Bladder microvascular endothelial cell (primary cell): ENCODE results near the gene SYT5. TPM values are rescaled to one million over a fixed set of nuclear protein-coding genes. Genes with fewer than 3 reads are reported as not detected.

Experiments used
- total RNA-seq: library from RNA; depleted of rRNA; stranded (reverse); fragments of >200 nt; gene quantifications from 2 replicates; pipeline ENCODE4 v1.2.3, GENCODE V29; 2014

The SYT5 gene
- not detected in 2 replicates for total RNA-seq

DNA sequence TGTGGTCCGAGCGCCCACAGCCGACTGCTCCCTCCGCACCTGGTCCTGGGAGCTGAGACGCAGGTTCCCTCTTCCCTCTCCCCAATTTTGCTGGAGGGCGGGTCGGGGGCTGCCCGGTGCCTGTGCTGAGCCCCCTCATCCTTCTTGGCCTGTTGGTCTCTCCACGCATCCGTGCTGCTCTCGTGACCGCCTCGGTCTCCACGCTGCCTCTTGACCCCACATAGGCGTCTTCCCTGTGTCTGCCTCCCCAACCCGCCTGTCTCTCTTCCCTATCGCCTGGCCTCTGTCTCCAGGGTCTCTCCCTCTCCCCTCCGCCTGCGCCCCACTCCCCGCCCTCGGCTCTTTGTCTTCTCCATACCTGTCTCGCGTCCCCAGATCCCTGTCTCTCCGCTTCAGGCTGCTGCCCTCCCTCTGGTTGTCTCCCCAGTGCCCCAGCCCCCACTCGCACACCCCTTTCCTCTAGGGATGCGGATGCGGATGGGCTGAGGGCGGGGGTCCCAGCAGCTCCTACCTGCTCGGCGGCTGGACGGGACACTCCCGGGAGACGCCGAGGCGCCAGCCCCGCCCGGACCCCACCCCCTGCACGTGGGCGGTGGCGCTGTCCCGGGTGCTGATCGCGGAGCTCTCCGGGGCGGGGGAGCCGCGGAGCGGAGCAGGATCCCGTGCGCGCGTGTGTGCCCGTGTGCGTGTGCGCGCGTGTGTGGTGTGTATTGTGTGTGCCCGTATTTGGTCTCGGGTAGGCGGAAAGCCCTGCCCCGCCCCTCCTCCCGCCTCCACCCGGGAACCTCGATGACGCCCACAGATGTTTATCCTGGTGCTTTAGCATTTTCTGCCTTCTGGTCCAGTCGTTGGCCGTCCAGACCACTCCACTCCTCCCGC is at the start of gene SYT5:
SYT5 (minus strand) TSS at position 684 of the 879 bp plus-strand sequence. CDS start 1,248 bp downstream, outside the sequence.

GRCh38 chr19:55228403-55229031 is 48.4 kb upstream of the SYT5 start, which contains the start of gene TMEM86B:
Gene TMEM86B (minus strand): TSS chr19:55228763. CDS start chr19:55228741, 22 bp downstream.

DNA sequence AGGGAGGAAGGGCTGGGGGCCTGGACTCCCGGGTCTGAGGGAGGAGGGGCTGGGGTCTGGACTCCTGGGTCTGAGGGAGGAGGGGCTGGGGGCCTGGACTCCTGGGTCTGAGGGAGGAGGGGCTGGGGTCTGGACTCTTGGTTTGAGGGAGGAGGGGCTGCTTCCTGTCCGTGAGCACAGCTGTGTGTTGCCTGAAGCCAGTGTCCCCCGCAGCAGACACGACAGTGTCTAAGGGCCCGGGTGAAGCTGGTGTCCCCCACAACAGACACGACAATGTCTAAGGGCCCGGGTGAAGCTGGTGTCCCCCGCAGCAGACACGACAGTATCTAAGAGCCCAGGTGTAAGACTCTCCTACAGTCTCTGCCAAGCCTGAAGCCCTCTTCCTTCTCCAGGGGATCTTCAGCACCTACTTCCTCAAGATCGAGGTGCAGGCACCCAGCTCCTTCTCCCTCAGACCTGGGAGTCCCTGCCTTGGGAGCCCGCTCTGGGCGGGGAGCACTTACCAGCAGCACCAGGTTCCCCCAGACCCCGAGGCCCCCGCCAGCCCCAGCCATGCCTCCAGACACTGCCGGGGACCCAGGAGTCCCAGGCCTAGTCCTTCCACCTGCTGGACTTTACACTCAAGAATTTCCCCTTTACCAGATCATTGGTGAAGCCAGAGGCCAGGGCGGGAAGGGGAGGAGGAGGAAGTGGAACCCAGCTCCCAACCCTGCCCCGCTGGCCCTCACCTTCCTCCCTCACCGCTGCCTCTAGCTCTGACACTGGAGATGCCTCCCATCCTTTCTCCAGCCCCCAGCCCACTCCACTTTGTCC is 29.0 kb upstream of the SYT5 start, which contains the start of gene PTPRH:
PTPRH (minus strand) TSS at position 622 of the 813 bp plus-strand sequence; CDS start at position 554, 68 bp downstream.

GRCh38 chr19:55166530-55167268 is 13.4 kb downstream of the SYT5 start, which contains the start of gene DNAAF3:
Gene DNAAF3 (minus strand): TSS chr19:55166613. CDS start chr19:55166413, 200 bp downstream.

DNA sequence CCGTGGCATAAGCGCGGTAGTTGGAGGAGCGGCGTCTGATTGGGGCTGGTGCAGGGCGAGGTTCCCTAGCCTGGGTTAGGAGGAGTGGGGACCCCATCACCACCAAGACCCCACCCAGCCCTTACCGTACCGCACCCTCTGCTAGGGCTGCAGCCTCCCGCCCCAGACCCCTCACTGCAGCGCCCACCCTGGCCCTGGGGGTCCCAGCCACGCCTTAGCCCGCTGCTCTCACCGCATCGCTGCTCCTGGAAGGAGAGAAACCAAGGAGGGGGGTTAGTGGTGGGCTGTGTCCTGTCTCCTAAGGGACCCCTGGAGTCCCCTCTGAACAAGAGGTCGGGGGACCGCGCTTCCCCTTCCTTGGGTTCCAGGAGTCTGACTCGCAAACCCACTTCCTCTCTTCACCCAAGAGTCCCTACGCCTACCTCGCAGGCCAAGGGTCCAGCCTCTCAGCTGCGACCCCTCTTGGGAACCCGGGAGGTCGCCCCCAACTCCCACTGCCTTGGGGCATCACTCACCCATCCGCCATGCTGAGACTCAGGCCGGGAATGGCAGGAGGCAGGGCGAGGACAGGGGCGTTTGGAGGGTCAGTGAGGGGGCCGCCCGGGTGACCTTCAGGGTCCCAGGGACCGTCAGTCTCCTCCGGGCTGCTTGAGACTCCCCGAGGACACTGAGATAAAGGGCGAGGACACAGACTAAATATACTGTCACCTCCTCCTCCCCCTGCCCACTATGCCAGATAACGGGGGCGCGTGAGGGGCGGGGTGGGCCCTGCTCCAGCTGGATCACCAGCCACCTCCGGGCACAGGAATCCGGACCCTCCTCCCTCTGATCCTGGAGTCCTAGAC is 22.8 kb downstream of the SYT5 start, which contains the start of gene TNNI3:
TNNI3 (minus strand) TSS at position 669 of the 845 bp plus-strand sequence; CDS start at position 526, 143 bp downstream.

DNA sequence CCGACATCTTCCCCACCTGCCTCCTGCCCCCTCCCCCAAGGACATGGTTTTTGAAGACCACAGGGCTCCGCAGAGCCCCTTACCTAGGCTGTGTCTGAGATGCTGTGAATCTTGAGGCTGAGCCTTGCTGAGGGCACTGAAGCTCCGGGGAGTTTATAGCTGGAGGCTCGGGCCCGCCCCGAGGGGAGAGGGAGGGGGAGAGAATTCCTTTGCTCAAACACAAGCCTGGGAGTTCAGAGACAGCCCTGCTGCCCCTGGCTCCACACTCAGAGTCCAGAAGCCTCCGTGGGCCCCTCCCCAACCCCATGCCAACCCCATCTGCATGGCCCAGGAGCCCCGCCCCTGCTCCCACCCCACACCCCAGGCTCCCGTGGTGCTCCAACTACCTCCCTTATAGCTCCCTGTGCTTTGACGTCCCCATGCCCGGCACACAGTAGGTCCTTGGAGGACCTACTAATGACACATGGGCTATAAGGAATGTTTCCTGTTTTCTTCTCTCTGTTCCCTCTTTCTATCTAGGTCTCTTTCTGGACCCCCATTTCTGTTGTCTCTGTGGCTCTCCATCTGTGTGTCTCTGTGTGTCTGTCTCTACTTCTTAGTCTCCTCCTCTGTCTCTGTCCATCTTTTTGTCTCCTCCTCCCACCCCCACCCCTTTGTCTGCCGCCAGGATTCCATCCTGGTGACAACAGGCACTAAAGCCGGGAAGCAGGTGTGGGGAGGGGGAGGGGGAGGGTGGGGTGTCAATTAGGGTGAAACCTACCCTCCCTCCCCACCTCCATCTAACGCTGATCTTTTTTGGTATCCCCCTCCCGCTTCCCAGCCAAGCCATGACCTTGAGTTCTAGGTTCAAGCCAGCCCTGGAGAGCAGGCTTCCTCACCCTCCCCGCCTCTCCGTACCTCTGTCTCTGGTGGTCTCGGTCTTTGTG is 30.7 kb downstream of the SYT5 start, which contains the start of gene TNNT1:
TNNT1 (minus strand) TSS at position 129 of the 926 bp plus-strand sequence. CDS start 2,049 bp downstream, outside the sequence.

Other genes with a start within 250 kb of the SYT5 start
- gene NLRP7, start 232.8 kb downstream of the SYT5 start, total RNA-seq = not detected in 2 replicates
- 0.65 and 12.2 TPM in 2 replicates for gene NLRP2, start 213.9 kb downstream of the SYT5 start, total RNA-seq
- not detected in 2 replicates for gene GP6, start 142.0 kb downstream of the SYT5 start, total RNA-seq
- 11.0 and 17.6 TPM in 2 replicates for gene RDH13, start 117.1 kb downstream of the SYT5 start, total RNA-seq
- gene EPS8L1, start 104.4 kb downstream of the SYT5 start, total RNA-seq = 7.9 and 12.4 TPM in 2 replicates
- gene PPP1R12C, start 62.7 kb downstream of the SYT5 start, total RNA-seq = 34.8 and 39.8 TPM in 2 replicates
- gene TNNT1, start 31.1 kb downstream of the SYT5 start, total RNA-seq = 1.4 and 4.7 TPM in 2 replicates
- gene TNNI3, start 22.6 kb downstream of the SYT5 start, total RNA-seq = not detected in 2 replicates
- gene DNAAF3, start 13.7 kb downstream of the SYT5 start, total RNA-seq = 0.16 and 0.19 TPM in 2 replicates
- gene PTPRH, start 29.2 kb upstream of the SYT5 start, total RNA-seq = 0.25 and 0.65 TPM in 2 replicates
- gene TMEM86B, start 48.5 kb upstream of the SYT5 start, total RNA-seq = 0.32 and 1.0 TPM in 2 replicates
- 20.4 and 44.2 TPM in 2 replicates for gene PPP6R1, start 78.7 kb upstream of the SYT5 start, total RNA-seq
- gene HSPBP1, start 99.8 kb upstream of the SYT5 start, total RNA-seq = 21.5 and 23.5 TPM in 2 replicates
- gene BRSK1, start 103.7 kb upstream of the SYT5 start, total RNA-seq = 0.49 and 0.82 TPM in 2 replicates
- not detected in 2 replicates for gene TMEM150B, start 145.1 kb upstream of the SYT5 start, total RNA-seq
- 3.9 and 6.2 TPM in 2 replicates for gene KMT5C, start 159.6 kb upstream of the SYT5 start, total RNA-seq
- not detected in 2 replicates for gene COX6B2, start 174.4 kb upstream of the SYT5 start, total RNA-seq
- gene GARIN5B, start 183.0 kb upstream of the SYT5 start, total RNA-seq = not detected in 2 replicates
- gene IL11, start 190.2 kb upstream of the SYT5 start, total RNA-seq = under 0.01 TPM in 1 of 2 replicates, not detected in the other
- gene TMEM190, start 196.5 kb upstream of the SYT5 start, total RNA-seq = not detected in 2 replicates
- not detected in 2 replicates for gene TMEM238, start 204.0 kb upstream of the SYT5 start, total RNA-seq
- gene RPL28, start 205.6 kb upstream of the SYT5 start, total RNA-seq = 170 and 234 TPM in 2 replicates
- 31.8 and 82.4 TPM in 2 replicates for gene UBE2S, start 227.5 kb upstream of the SYT5 start, total RNA-seq